ENCODE data around the gene SPHK2.
"Not testable (repeated sequence)": the region's sequence is repeated elsewhere in the genome, so short reads cannot be mapped to it uniquely, and the experiment has no call there.

Gene SPHK2

GRCh38 chr19:48644355-48644754 lies 25.0 kb downstream of the SPHK2 start:
- no peak for TF ChIP-seq GATA1 (IDR thresholded peaks at IDR 0.05; ENCODE audit: low read depth, low read length)
- TF ChIP-seq POLR2A (IDR thresholded peaks at IDR 0.05; ENCODE audit: low read length): no peak
- DNase-seq: no peak

- DNase-seq: peak; percentile 83 to 88
- TF ChIP-seq POLR2A (IDR thresholded peaks at IDR 0.05; ENCODE audit: low read length) (no peak), GATA1 (IDR thresholded peaks at IDR 0.05; ENCODE audit: low read depth, low read length) (no peak)
Observed at GRCh38 chr19:48644839-48645619, 25.7 kb downstream of the SPHK2 start.

GRCh38 chr19:48645620-48646000 lies 26.3 kb downstream of the SPHK2 start:
- DNase-seq: no peak
- TF ChIP-seq POLR2A (IDR thresholded peaks at IDR 0.05; ENCODE audit: low read length): no peak
- TF ChIP-seq GATA1 (IDR thresholded peaks at IDR 0.05; ENCODE audit: low read depth, low read length): no peak

GRCh38 chr19:48646001-48646721 lies 26.9 kb downstream of the SPHK2 start, which contains the start of gene CA11:
Gene CA11, minus strand, starts transcription at chr19:48646187. Its CDS starts 555 bp downstream, at chr19:48645632.
- peak; percentile 80 to 86 for DNase-seq
- TF ChIP-seq POLR2A (IDR thresholded peaks at IDR 0.05; ENCODE audit: low read length): no peak
- no peak for TF ChIP-seq GATA1 (IDR thresholded peaks at IDR 0.05; ENCODE audit: low read depth, low read length)

- no peak for DNase-seq
- TF ChIP-seq GATA1 (IDR thresholded peaks at IDR 0.05; ENCODE audit: low read depth, low read length) (no peak), POLR2A (IDR thresholded peaks at IDR 0.05; ENCODE audit: low read length) (no peak)
Observed at GRCh38 chr19:48646722-48647216, 27.5 kb downstream of the SPHK2 start.

- DNase-seq: no peak
Observed at GRCh38 chr19:48648134-48648533, 28.8 kb downstream of the SPHK2 start.

GRCh38 chr19:48650974-48651682 lies 31.8 kb downstream of the SPHK2 start:
- no peak for DNase-seq
- TF ChIP-seq POLR2A (IDR thresholded peaks at IDR 0.05; ENCODE audit: low read length): no peak
- no peak for TF ChIP-seq GATA1 (IDR thresholded peaks at IDR 0.05; ENCODE audit: low read depth, low read length)

More at GRCh38 chr19:48648134-48648533, 28.8 kb downstream of the SPHK2 start:
- no peak for TF ChIP-seq POLR2A (IDR thresholded peaks at IDR 0.05; ENCODE audit: low read length)

GRCh38 chr19:48651683-48652048 lies 32.4 kb downstream of the SPHK2 start:
- no peak for DNase-seq
- no peak for TF ChIP-seq GATA1 (IDR thresholded peaks at IDR 0.05; ENCODE audit: low read depth, low read length)
- no peak for TF ChIP-seq POLR2A (IDR thresholded peaks at IDR 0.05; ENCODE audit: low read length)

GRCh38 chr19:48654299-48655059 lies 35.2 kb downstream of the SPHK2 start:
- TF ChIP-seq POLR2A (IDR thresholded peaks at IDR 0.05; ENCODE audit: low read length) (no peak), GATA1 (IDR thresholded peaks at IDR 0.05; ENCODE audit: low read depth, low read length) (no peak)
- no peak for DNase-seq

- DNase-seq: no peak
- TF ChIP-seq POLR2A (IDR thresholded peaks at IDR 0.05; ENCODE audit: low read length): no peak
- no peak for TF ChIP-seq GATA1 (IDR thresholded peaks at IDR 0.05; ENCODE audit: low read depth, low read length)
Observed at GRCh38 chr19:48656840-48657474, 37.7 kb downstream of the SPHK2 start.

- not testable (repeated sequence) for DNase-seq
Observed at GRCh38 chr19:48657828-48658227, 38.5 kb downstream of the SPHK2 start.

GRCh38 chr19:48658483-48658882 lies 39.2 kb downstream of the SPHK2 start:
- TF ChIP-seq GATA1 (IDR thresholded peaks at IDR 0.05; ENCODE audit: low read depth, low read length) (no peak), POLR2A (IDR thresholded peaks at IDR 0.05; ENCODE audit: low read length) (no peak)
- DNase-seq: no peak

GRCh38 chr19:48659768-48660167 lies 40.5 kb downstream of the SPHK2 start:
- no peak for DNase-seq
- no peak for TF ChIP-seq POLR2A (IDR thresholded peaks at IDR 0.05; ENCODE audit: low read length)
- TF ChIP-seq GATA1 (IDR thresholded peaks at IDR 0.05; ENCODE audit: low read depth, low read length): no peak
